GM10266 (cell line): ENCODE data around the gene WDR48.

ENCODE experiments used
- DNase-seq: peaks from one replicate; pipeline ENCODE4 v3.0.0; 2012; ENCODE audit errors: extremely low spot score
- CTCF ChIP-seq: IDR thresholded peaks from 2 replicates; pipeline ENCODE4 v1.5.1; 2012; ENCODE audit warnings: mild to moderate bottlenecking, low read depth; ENCODE audit not compliant: control insufficient read depth, insufficient read depth; ENCODE audit errors: missing control alignments

The WDR48 gene

GRCh38 chr3:39133093-39133490, 81.3 kb downstream of the WDR48 start:
- no peak for TF ChIP-seq CTCF
- DNase-seq = no peak

- no peak for DNase-seq
- TF ChIP-seq CTCF = no peak
These were observed 82.0 kb downstream of the WDR48 start for GRCh38 chr3:39133822-39134221.

GRCh38 chr3:39134305-39134704, 82.5 kb downstream of the WDR48 start:
- TF ChIP-seq CTCF = no peak
- no peak for DNase-seq

- TF ChIP-seq CTCF = no peak
- no peak for DNase-seq
These were observed 83.5 kb downstream of the WDR48 start for GRCh38 chr3:39135170-39135805.

- no peak for TF ChIP-seq CTCF
- no peak for DNase-seq
These were observed 85.0 kb downstream of the WDR48 start for GRCh38 chr3:39136533-39137434.

- no peak for DNase-seq
- TF ChIP-seq CTCF = no peak
These were observed 85.7 kb downstream of the WDR48 start for GRCh38 chr3:39137435-39137936.
